Mesothelial cell of epicardium (in vitro differentiated cells): Measurements from ENCODE around the gene GHRHR. TPM values are rescaled to one million over a fixed set of nuclear protein-coding genes. Genes with fewer than 3 reads are reported as not detected.

Source experiments
- DNase-seq, 2 experiments: peaks; one replicate each; pipeline ENCODE4 v3.0.0; 2021; ENCODE audit warnings: low spot score in 2 of 2; ENCODE audit not compliant: unreplicated experiment in 2 of 2
- H3K27ac Mint-ChIP-seq: 2 replicates; pipeline ENCODE4 v1.8.0; 2021; ENCODE audit warnings: mixed read lengths
- H3K27me3 Mint-ChIP-seq: 2 replicates; pipeline ENCODE4 v1.8.0; 2021; ENCODE audit warnings: low read depth, mixed read lengths
- H3K36me3 Mint-ChIP-seq: 2 replicates; pipeline ENCODE4 v1.8.0; 2021; ENCODE audit warnings: mixed read lengths
- H3K4me1 Mint-ChIP-seq: 2 replicates; pipeline ENCODE4 v1.8.0; 2021; ENCODE audit warnings: mixed read lengths
- H3K4me3 Mint-ChIP-seq: 2 replicates; pipeline ENCODE4 v1.8.0; 2021; ENCODE audit warnings: mild to moderate bottlenecking, moderate library complexity, mixed read lengths
- H3K9me3 Mint-ChIP-seq: 2 replicates; pipeline ENCODE4 v1.8.0; 2021; ENCODE audit warnings: mixed read lengths
- total RNA-seq: library from RNA; stranded (reverse); gene quantifications from 3 replicates; pipeline ENCODE4 v1.2.1, GENCODE V29; 2021
- TF ChIP-seq, protein P1 (sequence below): fragments of 200-600 bp; sonication (generic); IDR thresholded peaks from one replicate; pipeline ENCODE4 v1.5.0; 2021; ENCODE audit warnings: antibody characterized with exemption; ENCODE audit not compliant: unreplicated experiment

The GHRHR gene
- total RNA-seq, 1 donor from 2014 or later, result not detected

GRCh38 chr7:30916767-30917166, 47.0 kb upstream of the GHRHR start:
- Mint-ChIP-seq H3K4me1 (peaks cover 45% of the 10 kb centered on the region), H3K27me3 (no peaks in the 10 kb centered on the region), H3K4me3 (no peak overlapping the region), H3K36me3 (no peaks in the 10 kb centered on the region), H3K27ac (no peak overlapping the region), H3K9me3 (no peaks in the 10 kb centered on the region)
- no peak for DNase-seq
- TF ChIP-seq, protein P1, sequence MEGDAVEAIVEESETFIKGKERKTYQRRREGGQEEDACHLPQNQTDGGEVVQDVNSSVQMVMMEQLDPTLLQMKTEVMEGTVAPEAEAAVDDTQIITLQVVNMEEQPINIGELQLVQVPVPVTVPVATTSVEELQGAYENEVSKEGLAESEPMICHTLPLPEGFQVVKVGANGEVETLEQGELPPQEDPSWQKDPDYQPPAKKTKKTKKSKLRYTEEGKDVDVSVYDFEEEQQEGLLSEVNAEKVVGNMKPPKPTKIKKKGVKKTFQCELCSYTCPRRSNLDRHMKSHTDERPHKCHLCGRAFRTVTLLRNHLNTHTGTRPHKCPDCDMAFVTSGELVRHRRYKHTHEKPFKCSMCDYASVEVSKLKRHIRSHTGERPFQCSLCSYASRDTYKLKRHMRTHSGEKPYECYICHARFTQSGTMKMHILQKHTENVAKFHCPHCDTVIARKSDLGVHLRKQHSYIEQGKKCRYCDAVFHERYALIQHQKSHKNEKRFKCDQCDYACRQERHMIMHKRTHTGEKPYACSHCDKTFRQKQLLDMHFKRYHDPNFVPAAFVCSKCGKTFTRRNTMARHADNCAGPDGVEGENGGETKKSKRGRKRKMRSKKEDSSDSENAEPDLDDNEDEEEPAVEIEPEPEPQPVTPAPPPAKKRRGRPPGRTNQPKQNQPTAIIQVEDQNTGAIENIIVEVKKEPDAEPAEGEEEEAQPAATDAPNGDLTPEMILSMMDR, result no peak

GRCh38 chr7:30917216-30917893, 46.4 kb upstream of the GHRHR start:
- H3K27me3 Mint-ChIP-seq, result no peaks in the 10 kb centered on the region
- TF ChIP-seq, protein P1, result no peak

GRCh38 chr7:30918676-30919075, 45.1 kb upstream of the GHRHR start:
- TF ChIP-seq, protein P1, result no peak
- no peak overlapping the region for H3K27ac Mint-ChIP-seq
- H3K4me1 Mint-ChIP-seq, result peaks cover 33% of the 10 kb centered on the region
- no peaks in the 10 kb centered on the region for H3K27me3 Mint-ChIP-seq
- no peaks in the 10 kb centered on the region for H3K36me3 Mint-ChIP-seq
- no peaks in the 10 kb centered on the region for H3K9me3 Mint-ChIP-seq
- H3K4me3 Mint-ChIP-seq, result no peak overlapping the region
- no peak for DNase-seq

More at GRCh38 chr7:30917216-30917893, 46.4 kb upstream of the GHRHR start:
- DNase-seq, result no peak
- H3K4me3 Mint-ChIP-seq, result no peak overlapping the region
- H3K36me3 Mint-ChIP-seq, result no peaks in the 10 kb centered on the region
- no peak overlapping the region for H3K27ac Mint-ChIP-seq
- no peaks in the 10 kb centered on the region for H3K9me3 Mint-ChIP-seq
- H3K4me1 Mint-ChIP-seq, result peaks cover 44% of the 10 kb centered on the region

DNA sequence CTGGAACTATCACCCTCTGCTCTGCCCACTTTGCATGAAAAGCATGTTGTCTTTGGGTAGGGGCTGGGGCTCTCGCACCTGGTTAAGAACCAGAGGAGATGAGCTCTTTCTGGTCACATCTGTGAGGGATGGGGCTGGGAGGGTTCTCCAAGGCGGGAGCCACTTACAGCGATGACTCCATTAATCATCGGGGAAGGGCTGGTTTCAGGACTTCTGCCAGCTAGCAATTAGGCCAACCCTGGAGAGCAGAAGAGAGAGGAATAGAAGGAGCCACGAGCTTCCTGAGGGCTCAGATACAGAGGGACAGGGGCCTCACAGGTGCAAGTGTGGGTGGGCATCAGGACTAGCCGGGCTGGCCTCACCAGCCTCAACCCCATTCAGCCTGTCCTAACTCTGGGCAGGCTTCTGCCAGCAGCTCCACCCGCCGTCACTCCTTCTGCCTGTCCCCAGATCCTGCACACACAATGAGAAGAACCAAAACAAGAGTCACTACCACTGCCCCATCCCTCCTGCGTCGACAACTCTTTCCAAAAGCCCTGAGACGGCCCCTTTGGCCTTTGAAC, 43.7 kb upstream of the GHRHR start:
- Mint-ChIP-seq H3K27ac (no peak overlapping the region), H3K36me3 (no peaks in the 10 kb centered on the region), H3K9me3 (no peaks in the 10 kb centered on the region), H3K27me3 (no peaks in the 10 kb centered on the region), H3K4me1 (peaks cover 31% of the 10 kb centered on the region), H3K4me3 (no peak overlapping the region)
- DNase-seq, result peak in 1 of 2 experiments; percentile 3
- TF ChIP-seq, protein P1, result no peak

DNA sequence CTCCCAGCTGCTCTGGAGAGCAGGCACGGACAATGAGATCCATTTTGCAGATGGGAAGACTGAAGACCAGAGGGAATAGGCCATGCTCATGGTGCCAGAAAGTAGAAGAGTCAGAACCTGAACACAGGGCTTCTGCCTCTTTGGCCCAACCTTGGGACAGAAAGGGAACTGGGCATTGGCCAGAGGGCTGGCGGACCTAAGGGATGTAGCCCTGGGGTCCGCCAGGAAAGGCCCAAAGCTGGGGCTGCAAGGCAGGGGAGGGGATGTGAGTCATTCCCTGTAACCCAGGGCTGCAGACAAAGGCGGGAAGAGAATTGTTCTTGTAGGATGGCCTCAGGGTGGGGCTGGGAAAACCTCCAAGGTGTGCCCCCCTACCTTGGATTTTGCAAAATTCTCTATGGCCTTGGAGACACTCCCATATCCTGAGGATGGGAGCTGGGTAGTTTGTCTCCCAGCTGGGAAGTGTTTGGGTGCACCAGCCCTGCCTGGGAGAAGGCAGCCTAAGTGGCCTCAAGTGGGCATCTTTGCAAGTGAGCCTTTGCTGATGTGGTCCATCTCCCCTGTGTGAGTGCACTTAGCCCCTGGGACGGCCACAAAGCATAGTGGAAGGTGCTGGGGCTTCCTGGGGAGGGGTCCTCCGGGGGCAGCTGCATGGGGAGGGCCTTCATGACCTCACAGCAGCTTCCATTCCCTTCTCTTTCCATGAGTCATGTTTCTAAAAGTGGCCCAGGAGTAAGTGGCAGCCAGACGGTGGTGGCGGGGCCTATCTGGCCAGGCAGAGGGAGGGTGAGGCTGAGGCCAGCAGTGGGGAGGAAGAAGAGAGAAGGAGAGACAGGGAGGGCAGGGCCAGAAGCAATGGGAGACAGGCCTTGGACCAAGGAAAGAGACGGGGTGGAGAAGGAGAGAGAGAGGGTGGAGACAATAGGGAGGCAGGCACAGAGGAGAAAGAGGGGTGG, 42.9 kb upstream of the GHRHR start:
- peak overlapping the region; percentile 59 for H3K27ac Mint-ChIP-seq
- DNase-seq, result peak in 1 of 2 experiments; percentile 8
- H3K4me3 Mint-ChIP-seq, result no peak overlapping the region
- no peaks in the 10 kb centered on the region for H3K36me3 Mint-ChIP-seq
- no peaks in the 10 kb centered on the region for H3K27me3 Mint-ChIP-seq
- TF ChIP-seq, protein P1, result no peak
- H3K4me1 Mint-ChIP-seq, result peaks cover 29% of the 10 kb centered on the region
- no peaks in the 10 kb centered on the region for H3K9me3 Mint-ChIP-seq
